Progenitor cell of endocrine pancreas (in vitro differentiated cells): ENCODE measurements around the gene UNK. TPM values are rescaled to one million over a fixed set of nuclear protein-coding genes. Genes with fewer than 3 reads are reported as not detected.
"Not testable (repeated sequence)": the region's sequence is repeated elsewhere in the genome, so short reads cannot be mapped to it uniquely, and the experiment has no call there.

Experiments used
- DNase-seq: peaks from one replicate; pipeline ENCODE4 v3.0.0; 2021; ENCODE audit warnings: low spot score; ENCODE audit not compliant: unreplicated experiment
- H3K27ac Mint-ChIP-seq: 2 replicates; pipeline ENCODE4 v1.8.0; 2021; ENCODE audit warnings: mild to moderate bottlenecking, moderate library complexity, mixed read lengths
- H3K27me3 Mint-ChIP-seq: 2 replicates; pipeline ENCODE4 v1.8.0; 2021; ENCODE audit warnings: mixed read lengths
- H3K36me3 Mint-ChIP-seq: 2 replicates; pipeline ENCODE4 v1.8.0; 2022; ENCODE audit warnings: mixed read lengths; ENCODE audit not compliant: insufficient read depth
- H3K4me1 Mint-ChIP-seq: 2 replicates; pipeline ENCODE4 v1.8.0; 2021; ENCODE audit warnings: low read depth, mixed read lengths
- H3K4me3 Mint-ChIP-seq: 2 replicates; pipeline ENCODE4 v1.8.0; 2021; ENCODE audit warnings: low read depth, mild to moderate bottlenecking, moderate library complexity, mixed read lengths
- H3K9me3 Mint-ChIP-seq: 2 replicates; pipeline ENCODE4 v1.8.0; 2021; ENCODE audit warnings: low read depth, mixed read lengths
- total RNA-seq: library from RNA; stranded (reverse); gene quantifications from 2 replicates; pipeline ENCODE4 v1.2.1, GENCODE V29; 2021
- TF ChIP-seq, protein P1 (sequence below): fragments of 200-600 bp; sonication (generic); IDR thresholded peaks from one replicate; pipeline ENCODE4 v1.5.0; 2021; ENCODE audit warnings: antibody characterized with exemption, mild to moderate bottlenecking; ENCODE audit not compliant: unreplicated experiment

The UNK gene
- total RNA-seq, 1 donor from 2014 or later, result 72.8 TPM

GRCh38 chr17:75809631-75810111 is 25.1 kb downstream of the UNK start:
- TF ChIP-seq, protein P1, sequence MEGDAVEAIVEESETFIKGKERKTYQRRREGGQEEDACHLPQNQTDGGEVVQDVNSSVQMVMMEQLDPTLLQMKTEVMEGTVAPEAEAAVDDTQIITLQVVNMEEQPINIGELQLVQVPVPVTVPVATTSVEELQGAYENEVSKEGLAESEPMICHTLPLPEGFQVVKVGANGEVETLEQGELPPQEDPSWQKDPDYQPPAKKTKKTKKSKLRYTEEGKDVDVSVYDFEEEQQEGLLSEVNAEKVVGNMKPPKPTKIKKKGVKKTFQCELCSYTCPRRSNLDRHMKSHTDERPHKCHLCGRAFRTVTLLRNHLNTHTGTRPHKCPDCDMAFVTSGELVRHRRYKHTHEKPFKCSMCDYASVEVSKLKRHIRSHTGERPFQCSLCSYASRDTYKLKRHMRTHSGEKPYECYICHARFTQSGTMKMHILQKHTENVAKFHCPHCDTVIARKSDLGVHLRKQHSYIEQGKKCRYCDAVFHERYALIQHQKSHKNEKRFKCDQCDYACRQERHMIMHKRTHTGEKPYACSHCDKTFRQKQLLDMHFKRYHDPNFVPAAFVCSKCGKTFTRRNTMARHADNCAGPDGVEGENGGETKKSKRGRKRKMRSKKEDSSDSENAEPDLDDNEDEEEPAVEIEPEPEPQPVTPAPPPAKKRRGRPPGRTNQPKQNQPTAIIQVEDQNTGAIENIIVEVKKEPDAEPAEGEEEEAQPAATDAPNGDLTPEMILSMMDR, result no peak
- no peak overlapping the region for H3K4me3 Mint-ChIP-seq
- H3K4me1 Mint-ChIP-seq, result no peaks in the 10 kb centered on the region
- no peaks in the 10 kb centered on the region for H3K27me3 Mint-ChIP-seq
- DNase-seq, result no peak
- H3K36me3 Mint-ChIP-seq, result peaks cover 2% of the 10 kb centered on the region
- no peak overlapping the region for H3K27ac Mint-ChIP-seq
- no peaks in the 10 kb centered on the region for H3K9me3 Mint-ChIP-seq

- DNase-seq, result no peak
- Mint-ChIP-seq H3K27me3 (no peaks in the 10 kb centered on the region), H3K36me3 (peaks cover 2% of the 10 kb centered on the region), H3K4me1 (no peaks in the 10 kb centered on the region), H3K27ac (no peak overlapping the region), H3K4me3 (no peak overlapping the region), H3K9me3 (no peaks in the 10 kb centered on the region)
- TF ChIP-seq, protein P1, result no peak
Measured at GRCh38 chr17:75810216-75810615, 25.6 kb downstream of the UNK start.

DNA sequence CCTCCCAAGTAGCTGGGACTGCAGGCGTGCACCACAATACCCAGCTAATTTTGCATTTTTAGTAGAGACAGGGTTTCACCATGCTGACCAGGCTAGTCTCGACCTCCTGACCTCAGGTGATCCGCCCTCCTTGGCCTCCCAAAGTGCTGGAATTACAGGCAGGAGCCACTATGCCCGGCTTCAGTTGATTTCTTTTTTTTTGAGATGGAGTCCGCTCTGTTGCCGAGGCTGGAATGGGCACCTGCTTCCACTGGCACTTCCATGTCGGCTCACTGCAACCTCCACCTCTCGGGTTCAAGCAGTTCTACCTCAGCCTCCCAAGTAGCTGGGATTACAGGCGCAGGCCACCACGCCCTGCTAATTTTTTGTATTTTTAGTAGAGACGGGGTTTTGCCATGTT is 26.1 kb downstream of the UNK start:
- not testable (repeated sequence) for H3K4me1 Mint-ChIP-seq, DNase-seq, H3K36me3 Mint-ChIP-seq, H3K27me3 Mint-ChIP-seq, H3K27ac Mint-ChIP-seq, H3K4me3 Mint-ChIP-seq, H3K9me3 Mint-ChIP-seq

GRCh38 chr17:75811174-75811573 is 26.6 kb downstream of the UNK start:
- Mint-ChIP-seq H3K27me3 (no peaks in the 10 kb centered on the region), H3K4me3 (no peak overlapping the region), H3K27ac (no peak overlapping the region), H3K4me1 (no peaks in the 10 kb centered on the region), H3K36me3 (peaks cover 2% of the 10 kb centered on the region), H3K9me3 (no peaks in the 10 kb centered on the region)
- TF ChIP-seq, protein P1, result no peak
- DNase-seq, result no peak

- no peak for DNase-seq
- no peak overlapping the region for H3K27ac Mint-ChIP-seq
- no peaks in the 10 kb centered on the region for H3K27me3 Mint-ChIP-seq
- H3K36me3 Mint-ChIP-seq, result peaks cover 2% of the 10 kb centered on the region
- H3K4me1 Mint-ChIP-seq, result no peaks in the 10 kb centered on the region
- TF ChIP-seq, protein P1, result no peak
- no peak overlapping the region for H3K4me3 Mint-ChIP-seq
- H3K9me3 Mint-ChIP-seq, result no peaks in the 10 kb centered on the region
Measured at GRCh38 chr17:75812096-75813013, 27.7 kb downstream of the UNK start.
